NCI-H345 treated with DMSO at 0.1 percent for 48 hours (cell line): ENCODE results near the gene SLC7A6OS.
"Not testable (repeated sequence)": the region's sequence is repeated elsewhere in the genome, so short reads cannot be mapped to it uniquely, and the experiment has no call there.

Experiments
- DNase-seq: peaks from one replicate; lab custom pipeline; 2025; ENCODE audit not compliant: unreplicated experiment; lab: John Stamatoyannopoulos, UW

The SLC7A6OS gene

GRCh38 chr16:68299571-68300453, 10.9 kb downstream of the SLC7A6OS start:
- DNase-seq = no peak

- DNase-seq = no peak
These were observed 11.7 kb downstream of the SLC7A6OS start for GRCh38 chr16:68298907-68299561.

GRCh38 chr16:68298312-68298711, 12.4 kb downstream of the SLC7A6OS start:
- no peak for DNase-seq

GRCh38 chr16:68297908-68298307, 12.8 kb downstream of the SLC7A6OS start:
- DNase-seq = no peak

GRCh38 chr16:68296693-68297092, 14.1 kb downstream of the SLC7A6OS start:
- DNase-seq = no peak

- no peak for DNase-seq
These were observed 14.5 kb downstream of the SLC7A6OS start for GRCh38 chr16:68296291-68296690.

- no peak for DNase-seq
These were observed 18.3 kb downstream of the SLC7A6OS start for GRCh38 chr16:68292425-68292824.

- no peak for DNase-seq
These were observed 19.5 kb downstream of the SLC7A6OS start for GRCh38 chr16:68291227-68291626.

- DNase-seq = no peak
These were observed 20.3 kb downstream of the SLC7A6OS start for GRCh38 chr16:68290450-68290849.

GRCh38 chr16:68289621-68290329, 21.0 kb downstream of the SLC7A6OS start:
- no peak for DNase-seq

GRCh38 chr16:68289202-68289601, 21.5 kb downstream of the SLC7A6OS start:
- DNase-seq = no peak

GRCh38 chr16:68288796-68289195, 21.9 kb downstream of the SLC7A6OS start:
- DNase-seq = not testable (repeated sequence)

GRCh38 chr16:68288252-68288650, 22.5 kb downstream of the SLC7A6OS start:
- DNase-seq = no peak

- no peak for DNase-seq
These were observed 23.2 kb downstream of the SLC7A6OS start for GRCh38 chr16:68287276-68288251.

GRCh38 chr16:68286153-68287074, 24.3 kb downstream of the SLC7A6OS start:
- no peak for DNase-seq

- no peak for DNase-seq
These were observed 25.1 kb downstream of the SLC7A6OS start for GRCh38 chr16:68285683-68286082.

GRCh38 chr16:68284847-68285246, 25.9 kb downstream of the SLC7A6OS start:
- DNase-seq = no peak

- DNase-seq = no peak
These were observed 26.7 kb downstream of the SLC7A6OS start for GRCh38 chr16:68283801-68284598.

- no peak for DNase-seq
These were observed 27.4 kb downstream of the SLC7A6OS start for GRCh38 chr16:68283346-68283745.
